ENCODE data around the gene SOBP. TPM values are rescaled to one million over a fixed set of nuclear protein-coding genes. Genes with fewer than 3 reads are reported as not detected.

SOBP gene
- total and polyA plus RNA-seq, 2 experiments from 2014 or later = 1.5 to 3.0 TPM

GRCh38 chr6:107667790-107668189, 177.9 kb downstream of the SOBP start:
- H3K4me3 Mint-ChIP-seq = no peak overlapping the region
- DNase-seq (ENCODE audit: low spot score) = no peak
- no peaks in the 10 kb centered on the region; the same call in 2 of the 3 replicates for H3K36me3 Mint-ChIP-seq (ENCODE audit: low read depth)
- no peaks in the 10 kb centered on the region for H3K9me3 Mint-ChIP-seq
- H3K4me3 ChIP-seq = no peak overlapping the region
- peaks cover 10% of the 10 kb centered on the region for H3K27me3 Mint-ChIP-seq (ENCODE audit: insufficient read depth, low read depth, poor library complexity)
- peaks cover 41% of the 10 kb centered on the region for H3K4me1 ChIP-seq (ENCODE audit: insufficient read depth)
- no peaks in the 10 kb centered on the region for H3K79me2 ChIP-seq (replicated peaks; ENCODE audit: insufficient read depth)
- TF ChIP-seq JUNB (IDR thresholded peaks at IDR 0.05; ENCODE audit: unreplicated experiment) = no peak
- TF ChIP-seq, protein P1, sequence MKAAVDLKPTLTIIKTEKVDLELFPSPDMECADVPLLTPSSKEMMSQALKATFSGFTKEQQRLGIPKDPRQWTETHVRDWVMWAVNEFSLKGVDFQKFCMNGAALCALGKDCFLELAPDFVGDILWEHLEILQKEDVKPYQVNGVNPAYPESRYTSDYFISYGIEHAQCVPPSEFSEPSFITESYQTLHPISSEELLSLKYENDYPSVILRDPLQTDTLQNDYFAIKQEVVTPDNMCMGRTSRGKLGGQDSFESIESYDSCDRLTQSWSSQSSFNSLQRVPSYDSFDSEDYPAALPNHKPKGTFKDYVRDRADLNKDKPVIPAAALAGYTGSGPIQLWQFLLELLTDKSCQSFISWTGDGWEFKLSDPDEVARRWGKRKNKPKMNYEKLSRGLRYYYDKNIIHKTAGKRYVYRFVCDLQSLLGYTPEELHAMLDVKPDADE (IDR thresholded peaks at IDR 0.05) = no peak
- TF ChIP-seq REST (IDR thresholded peaks at IDR 0.05; ENCODE audit: unreplicated experiment) = no peak
- no peak for TF ChIP-seq CTCF (conservative IDR thresholded peaks at IDR 0.05; ENCODE audit: low read depth in 2 of 2)
- TF ChIP-seq ZNF114 (CRISPR knock-in tag; IDR thresholded peaks at IDR 0.05) = no peak
- TF ChIP-seq ZNF331 (CRISPR knock-in tag; IDR thresholded peaks at IDR 0.05; ENCODE audit: low read depth) = no peak
- no peak for TF ChIP-seq ZNF462 (CRISPR knock-in tag; IDR thresholded peaks at IDR 0.05)
- TF ChIP-seq CREB1 (CRISPR knock-in tag; IDR thresholded peaks at IDR 0.05; ENCODE audit: low read depth) = no peak
- TF ChIP-seq NANOG (IDR thresholded peaks at IDR 0.05; ENCODE audit: borderline replicate concordance) = no peak
- no peak for TF ChIP-seq POLR2AphosphoS5 (IDR thresholded peaks at IDR 0.05; ENCODE audit: low read depth)
- TF ChIP-seq EZH2 (IDR thresholded peaks at IDR 0.05; ENCODE audit: low read depth, unreplicated experiment) = no peak
- no peak for TF ChIP-seq STAT1 (IDR thresholded peaks at IDR 0.05; ENCODE audit: unreplicated experiment)
- TF ChIP-seq EZH2phosphoT487 (IDR thresholded peaks at IDR 0.05; ENCODE audit: unreplicated experiment) = no peak
- no peak overlapping the region for H3K27ac Mint-ChIP-seq
- H3K36me3 ChIP-seq (ENCODE audit: insufficient read depth) = no peaks in the 10 kb centered on the region
- H3K4me1 Mint-ChIP-seq = peaks cover 32% of the 10 kb centered on the region
- no peaks in the 10 kb centered on the region for H4K20me1 ChIP-seq (replicated peaks; ENCODE audit: insufficient read depth)
- H3F3A ChIP-seq (replicated peaks; ENCODE audit: low read depth) = no peaks in the 10 kb centered on the region
- ATAC-seq = no peak
- H3K27me3 ChIP-seq (ENCODE audit: insufficient read depth) = no peaks in the 10 kb centered on the region
- no peak overlapping the region for H3K27ac ChIP-seq (ENCODE audit: low read depth)
- H3K4me2 ChIP-seq = no peak overlapping the region
- no peak overlapping the region for H2AFZ ChIP-seq
- peaks cover 21% of the 10 kb centered on the region for H3K9me2 ChIP-seq (ENCODE audit: insufficient read depth)
